Activated effector memory CD4-positive, alpha-beta T cell treated with anti-CD3 and anti-CD28 coated beads, Interleukin-2, amount 50 U/mL, for 16 hours (primary cell): Measurements from ENCODE around the gene TMEM184B.
"Not testable (repeated sequence)": the region's sequence is repeated elsewhere in the genome, so short reads cannot be mapped to it uniquely, and the experiment has no call there.

Source experiments
- DNase-seq: peaks from one replicate; pipeline ENCODE4 v3.0.0-alpha.2; 2020

Gene TMEM184B

DNA sequence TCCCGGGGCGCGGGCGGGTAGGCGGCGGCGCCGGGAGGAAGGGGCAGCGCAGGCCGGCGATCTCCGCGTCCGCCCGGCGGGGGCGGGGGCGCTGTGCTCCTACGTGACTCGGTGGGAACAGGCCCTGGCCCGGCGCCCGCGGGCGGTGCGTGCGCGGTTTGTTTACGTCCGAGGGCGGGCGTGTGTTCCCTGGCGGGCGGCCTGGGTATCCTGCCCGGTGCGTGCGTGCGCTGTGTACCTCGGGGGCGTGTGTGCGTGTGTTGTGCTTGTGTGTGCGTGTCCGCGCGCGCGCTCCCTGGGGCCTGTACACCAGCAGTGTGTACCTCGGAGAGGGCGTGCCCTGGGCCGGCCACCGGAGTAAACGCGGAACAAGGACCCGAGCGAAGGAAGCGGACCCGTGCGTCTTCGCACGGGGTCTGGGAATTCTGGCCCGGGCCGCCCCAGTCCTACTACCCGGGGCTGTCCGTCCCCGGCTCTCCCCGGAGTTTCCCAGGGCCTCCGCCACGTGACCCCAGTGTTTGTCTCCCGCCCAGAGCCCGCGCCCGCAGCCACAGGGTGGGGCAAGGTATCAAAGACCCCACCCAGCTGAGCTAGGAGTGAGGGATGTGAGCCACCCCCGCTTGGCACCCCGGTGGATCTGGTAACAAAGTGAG lies 70.2 kb downstream of the TMEM184B start:
- peak; percentile 85 for DNase-seq

GRCh38 chr22:38201711-38202436 lies 70.9 kb downstream of the TMEM184B start, which contains the start of gene MAFF:
Gene MAFF, plus strand, starts transcription at chr22:38201994. Its CDS starts 11,860 bp downstream, at chr22:38213854.
- DNase-seq: peak; percentile 95

- no peak for DNase-seq
These were observed 71.5 kb downstream of the TMEM184B start for GRCh38 chr22:38201371-38201710.

GRCh38 chr22:38199826-38200559 lies 72.8 kb downstream of the TMEM184B start:
- no peak for DNase-seq

- DNase-seq: no peak
These were observed 75.9 kb downstream of the TMEM184B start for GRCh38 chr22:38196791-38197419.

GRCh38 chr22:38193580-38193979 lies 79.2 kb downstream of the TMEM184B start:
- no peak for DNase-seq

DNA sequence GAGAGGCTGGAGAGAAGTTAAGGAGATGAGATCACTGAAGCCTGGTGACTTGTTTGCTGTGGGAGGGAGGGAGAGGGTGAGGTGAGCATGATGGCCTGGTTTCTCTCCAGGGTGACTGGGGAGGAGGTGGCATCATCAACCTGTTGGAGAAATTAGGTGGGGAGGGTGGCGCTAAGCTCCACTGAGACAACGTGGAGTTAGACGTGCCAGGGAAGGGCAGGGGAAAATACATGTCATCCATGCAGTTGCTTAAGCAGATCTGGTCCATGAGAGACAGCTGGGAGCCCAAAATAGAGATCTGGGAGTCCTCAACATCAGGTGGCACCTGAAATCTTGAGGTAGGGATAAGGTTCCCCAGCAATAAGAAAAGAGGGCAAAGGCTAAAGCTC lies 80.3 kb downstream of the TMEM184B start:
- no peak for DNase-seq

GRCh38 chr22:38191731-38192474 lies 80.9 kb downstream of the TMEM184B start:
- no peak for DNase-seq

- no peak for DNase-seq
These were observed 81.8 kb downstream of the TMEM184B start for GRCh38 chr22:38191055-38191454.

- DNase-seq: no peak
These were observed 82.2 kb downstream of the TMEM184B start for GRCh38 chr22:38190581-38190980.

GRCh38 chr22:38189104-38189503 lies 83.7 kb downstream of the TMEM184B start:
- DNase-seq: no peak

GRCh38 chr22:38187413-38188212 lies 85.2 kb downstream of the TMEM184B start:
- DNase-seq: no peak

- no peak for DNase-seq
These were observed 86.4 kb downstream of the TMEM184B start for GRCh38 chr22:38186429-38186828.

DNA sequence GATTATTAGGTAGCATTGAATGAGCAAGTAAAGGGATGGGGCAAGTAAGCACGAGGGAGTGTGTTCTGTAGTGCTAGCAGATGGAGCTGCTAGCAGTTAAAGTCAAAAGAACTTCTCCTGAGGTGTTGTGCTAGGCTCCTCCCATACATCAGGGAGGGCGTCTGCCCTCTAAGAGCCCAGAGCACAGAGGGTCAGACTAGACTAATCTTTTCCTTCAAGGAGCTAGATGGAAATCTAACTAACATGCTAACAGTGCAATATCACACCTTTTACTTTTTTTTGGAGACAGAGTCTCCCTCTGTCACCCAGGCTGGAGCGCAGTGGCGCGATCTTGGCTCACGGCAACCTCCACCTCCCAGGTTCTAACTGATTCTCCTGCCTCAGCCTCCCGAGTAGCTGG lies 88.0 kb downstream of the TMEM184B start:
- DNase-seq: no peak

GRCh38 chr22:38181453-38182200 lies 91.2 kb downstream of the TMEM184B start, which contains the start of gene PLA2G6:
Gene PLA2G6, minus strand, starts transcription at chr22:38181830. Its CDS starts 12,404 bp downstream, at chr22:38169426.
- DNase-seq: peak; percentile 99

DNA sequence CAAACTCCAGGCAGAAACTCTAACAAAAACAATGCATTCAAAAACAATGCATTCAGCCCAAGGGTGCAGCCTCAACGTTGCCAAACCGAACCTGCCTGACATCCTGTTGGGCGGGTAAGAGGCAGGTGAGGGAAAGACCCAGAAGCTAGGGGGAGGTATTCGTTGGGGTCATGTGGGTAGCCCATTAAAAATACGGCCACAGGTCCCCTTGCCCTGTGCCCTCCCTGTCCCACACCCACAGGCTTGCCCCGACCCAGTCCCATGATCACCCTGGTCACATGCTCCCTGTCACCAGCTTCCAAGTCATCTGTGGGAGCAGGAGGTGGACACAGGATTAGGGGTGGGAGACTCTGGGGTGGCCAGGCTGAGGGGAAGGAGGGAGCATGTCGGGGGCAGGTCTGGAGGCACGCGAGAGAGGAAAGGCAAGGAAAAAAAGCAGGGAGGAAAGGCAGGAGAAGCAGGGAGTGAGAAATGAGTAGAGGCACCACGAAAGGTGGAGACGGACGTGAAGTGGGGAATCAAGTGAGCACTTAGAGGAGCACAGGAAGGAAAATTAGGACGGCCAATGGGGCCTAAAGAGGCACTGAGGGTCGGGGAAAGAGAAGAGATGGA lies 91.9 kb downstream of the TMEM184B start:
- peak; percentile 77 for DNase-seq

GRCh38 chr22:38178605-38178937 lies 94.2 kb downstream of the TMEM184B start:
- peak; percentile 34 for DNase-seq

GRCh38 chr22:38177926-38178604 lies 94.7 kb downstream of the TMEM184B start:
- DNase-seq: no peak

DNA sequence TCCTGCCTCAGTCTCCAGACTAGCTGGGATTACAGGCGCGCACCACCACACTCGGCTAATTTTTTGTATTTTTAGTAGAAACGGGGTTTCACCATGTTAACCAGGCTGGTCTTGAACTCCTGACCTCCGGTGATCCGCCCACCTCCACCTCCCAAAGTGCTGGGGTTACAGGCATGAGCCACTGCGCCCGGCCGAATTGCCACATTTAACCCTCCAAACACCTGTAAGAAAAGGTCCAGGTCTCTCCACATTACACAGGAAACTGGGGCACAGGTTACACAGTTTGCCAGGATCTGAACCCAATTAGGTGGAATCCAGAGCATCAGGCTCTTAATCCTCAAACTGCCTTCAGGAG lies 95.3 kb downstream of the TMEM184B start:
- DNase-seq: not testable (repeated sequence)

GRCh38 chr22:38177044-38177443 lies 95.8 kb downstream of the TMEM184B start:
- DNase-seq: no peak
